CD14-positive monocyte (primary cell): Measurements from ENCODE around the gene ARHGAP18. TPM values are rescaled to one million over a fixed set of nuclear protein-coding genes. Genes with fewer than 3 reads are reported as not detected.

Experiments
- DNase-seq, 3 donors: peaks; one replicate each; pipeline ENCODE4 v3.0.0-alpha.2; 2011 to 2022
- H2AFZ ChIP-seq: 2 replicates; pipeline ENCODE4 v1.6.0; 2012; ENCODE audit warnings: mild to moderate bottlenecking, low read depth, low read length, inconsistent platforms; ENCODE audit not compliant: insufficient read depth, poor library complexity, severe bottlenecking
- H3K27ac ChIP-seq, 2 donors: 1 replicate in 1 of 2; 2 replicates in 1 of 2; pipeline ENCODE4 v1.5.1; 2012 to 2013; ENCODE audit warnings: low read length in 2 of 2, control low read depth in 1 of 2, inconsistent platforms in 1 of 2, low read depth in 1 of 2, mild to moderate bottlenecking in 1 of 2
- H3K27me3 ChIP-seq, 2 donors: one replicate each; pipeline versions ENCODE4 v1.6.0 to v1.6.1; 2011 to 2013; ENCODE audit warnings: low read length in 2 of 2; ENCODE audit not compliant: control insufficient read depth in 2 of 2, insufficient read depth in 2 of 2
- H3K36me3 ChIP-seq, 2 donors: replicated peaks in 1 of 2; 1 replicate in 1 of 2; 2 replicates in 1 of 2; pipeline versions ENCODE4 v1.5.1 to v1.6.1; 2012 to 2013; ENCODE audit warnings: low read length in 2 of 2, control low read depth in 1 of 2, inconsistent platforms in 1 of 2, mild to moderate bottlenecking in 1 of 2; ENCODE audit not compliant: insufficient read depth in 2 of 2, control insufficient read depth in 1 of 2
- H3K4me1 ChIP-seq, 2 donors: 1 replicate in 1 of 2; 2 replicates in 1 of 2; pipeline versions ENCODE4 v1.5.1 to v1.6.1; 2012 to 2013; ENCODE audit warnings: low read length in 2 of 2, control low read depth in 1 of 2, inconsistent platforms in 1 of 2, mild to moderate bottlenecking in 1 of 2, moderate library complexity in 1 of 2; ENCODE audit not compliant: insufficient read depth in 2 of 2, control insufficient read depth in 1 of 2
- H3K4me2 ChIP-seq: replicated peaks from 2 replicates; pipeline ENCODE3; 2012; ENCODE audit warnings: low read length, moderate library complexity, mild to moderate bottlenecking; ENCODE audit not compliant: poor library complexity, severe bottlenecking; ENCODE audit errors: extremely low read depth
- H3K4me3 ChIP-seq, 3 experiments: fragments of 200-600 bp in 1 of 3; sonication (generic) in 1 of 3; replicated peaks in 1 of 3; 1 replicate in 2 of 3; 2 replicates in 1 of 3; pipeline ENCODE4 v1.5.1; 2011 to 2013; ENCODE audit warnings: low read length in 3 of 3, mild to moderate bottlenecking in 3 of 3, control low read depth in 2 of 3, low read depth in 2 of 3, inconsistent platforms in 1 of 3, moderate library complexity in 1 of 3
- H3K79me2 ChIP-seq: 2 replicates; pipeline ENCODE4 v1.6.0; 2012; ENCODE audit warnings: mild to moderate bottlenecking, control low read depth, inconsistent platforms, low read length, moderate library complexity; ENCODE audit not compliant: insufficient read depth
- H3K9ac ChIP-seq: 2 replicates; pipeline ENCODE4 v1.6.0; 2017; ENCODE audit warnings: low read length, mild to moderate bottlenecking; ENCODE audit not compliant: insufficient read depth, poor library complexity, severe bottlenecking
- H3K9me3 ChIP-seq, 2 donors: replicated peaks in 1 of 2; 1 replicate in 1 of 2; 2 replicates in 1 of 2; pipeline versions ENCODE4 v1.5.1 to v1.6.1; 2012 to 2013; ENCODE audit warnings: low read length in 2 of 2, control low read depth in 1 of 2; ENCODE audit not compliant: control insufficient read depth in 1 of 2, insufficient read depth in 1 of 2
- H4K20me1 ChIP-seq: 2 replicates; pipeline ENCODE4 v1.6.0; 2012; ENCODE audit warnings: mild to moderate bottlenecking, low read length, control low read depth, moderate library complexity; ENCODE audit not compliant: insufficient read depth
- H3K27ac Mint-ChIP-seq, 7 donors: one replicate each; pipeline ENCODE4 v1.8.0; 2020; ENCODE audit warnings: mild to moderate bottlenecking in 7 of 7, mixed read lengths in 7 of 7, moderate library complexity in 6 of 7, inconsistent platforms in 2 of 7
- H3K27me3 Mint-ChIP-seq, 3 donors: one replicate each; pipeline ENCODE4 v1.8.0; 2021 to 2022; ENCODE audit warnings: low read depth in 3 of 3, mild to moderate bottlenecking in 3 of 3, mixed read lengths in 3 of 3, moderate library complexity in 3 of 3, inconsistent platforms in 1 of 3
- H3K36me3 Mint-ChIP-seq, 2 donors: one replicate each; pipeline ENCODE4 v1.8.0; 2020; ENCODE audit warnings: mixed read lengths in 2 of 2, inconsistent platforms in 1 of 2, mild to moderate bottlenecking in 1 of 2
- H3K4me1 Mint-ChIP-seq: one replicate; pipeline ENCODE4 v1.8.0; 2020; ENCODE audit warnings: mild to moderate bottlenecking, mixed read lengths
- H3K4me3 Mint-ChIP-seq, 2 donors: one replicate each; pipeline ENCODE4 v1.8.0; 2020; ENCODE audit warnings: mild to moderate bottlenecking in 2 of 2, mixed read lengths in 2 of 2, moderate library complexity in 1 of 2
- H3K9me3 Mint-ChIP-seq, 7 donors: one replicate each; pipeline ENCODE4 v1.8.0; 2020 to 2022; ENCODE audit warnings: mixed read lengths in 7 of 7, mild to moderate bottlenecking in 6 of 7, moderate library complexity in 6 of 7, inconsistent platforms in 2 of 7
- CTCF ChIP-seq: fragments of 200-600 bp; IDR thresholded peaks from one replicate; pipeline ENCODE4 v1.8.0; 2022; ENCODE audit warnings: antibody characterized with exemption, mild to moderate bottlenecking
- WGBS: methylation state at CpG from one replicate; pipeline ENCODE4 v1.1.5; 2013; ENCODE audit warnings: missing lambda C conversion rate; ENCODE audit not compliant: insufficient coverage; 5-methylcytosine and 5-hydroxymethylcytosine counted together
- intact Hi-C, 2 donors: fragments of 100-400 bp; cut with micrococcal nuclease; formaldehyde crosslinking; loops; one replicate each; pipeline versions ENCODE4 v1.15.0 to v1.15.1; 2023
- polyA plus RNA-seq, 3 donors: library from polyadenylated mRNA; depleted of rRNA in 1 of 3; unstranded in 2 of 3; stranded (reverse) in 1 of 3; fragments of 300-500 nt in 2 of 3; fragments of >200 nt in 1 of 3; fragmentation: Illumina TruSeq in 2 of 3; gene quantifications; 1 replicate in 2 of 3; 2 replicates in 1 of 3; pipeline ENCODE4 v1.2.3, GENCODE V29; 2012 to 2021

ARHGAP18 gene
- polyA plus RNA-seq, 3 donors = 3.7 to 5.6 (median 3.8) TPM

GRCh38 chr6:129733290-129733689 lies 23.3 kb upstream of the ARHGAP18 start:
- H2AFZ ChIP-seq = no peak overlapping the region
- no peak overlapping the region for H3K27ac Mint-ChIP-seq

DNA sequence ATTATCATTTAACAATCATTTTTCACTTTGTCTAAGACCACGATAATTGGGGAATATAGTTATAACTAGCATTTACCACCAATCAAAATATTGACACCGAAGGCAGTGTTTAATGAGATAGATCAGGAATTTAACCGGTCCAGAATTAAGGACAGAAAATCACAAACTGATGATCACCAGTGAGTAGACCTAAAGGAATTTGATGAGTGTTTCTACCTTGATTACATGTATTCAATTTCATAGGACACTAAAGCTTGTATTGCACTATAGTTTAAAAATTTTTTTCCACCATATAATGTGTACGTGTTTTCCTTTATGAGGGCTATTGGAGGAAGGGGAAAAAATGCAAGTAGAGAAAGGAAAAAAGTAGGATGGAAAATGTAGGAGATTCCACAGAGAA lies 22.6 kb upstream of the ARHGAP18 start:
- TF ChIP-seq CTCF = no peak
- H3K27me3 Mint-ChIP-seq = peaks cover 0 to under 1% (median under 1%) of the 10 kb centered on the region in 3 donors
- H3K4me1 ChIP-seq = no peaks in the 10 kb centered on the region
- no peak overlapping the region for H3K9ac ChIP-seq
- no peak overlapping the region for H3K27ac Mint-ChIP-seq
- no peaks in the 10 kb centered on the region for H3K9me3 Mint-ChIP-seq
- no peaks in the 10 kb centered on the region for H3K27me3 ChIP-seq
- no peaks in the 10 kb centered on the region for H3K9me3 ChIP-seq
- no peak overlapping the region for H3K27ac ChIP-seq
- no CpG with 5 or more reads among the region's 4 CpGs for WGBS
- H3K36me3 ChIP-seq = no peaks in the 10 kb centered on the region
- no peak overlapping the region for H3K4me3 ChIP-seq
- H2AFZ ChIP-seq = no peak overlapping the region
- no peak for DNase-seq
- H3K4me2 ChIP-seq = no peak overlapping the region
- no peaks in the 10 kb centered on the region for H3K36me3 Mint-ChIP-seq
- no peaks in the 10 kb centered on the region for H3K79me2 ChIP-seq
- intact Hi-C loops = loop anchor here in 1 of 2 donors (5.0 kb wide), 1 partner anchor 130 kb away; no protein-coding TSS in a partner anchor
- peaks cover 10% of the 10 kb centered on the region for H3K4me1 Mint-ChIP-seq
- no peaks in the 10 kb centered on the region for H4K20me1 ChIP-seq
- no peak overlapping the region for H3K4me3 Mint-ChIP-seq

More at GRCh38 chr6:129733290-129733689, 23.3 kb upstream of the ARHGAP18 start:
- intact Hi-C loops = loop anchor here in 1 of 2 donors (5.0 kb wide), 1 partner anchor 131 kb away; no protein-coding TSS in a partner anchor
- no peak overlapping the region for H3K9ac ChIP-seq
- Mint-ChIP-seq H3K4me1 (peaks cover 10% of the 10 kb centered on the region), H3K4me3 (no peak overlapping the region), H3K9me3 (no peaks in the 10 kb centered on the region), H3K36me3 (no peaks in the 10 kb centered on the region), H3K27me3 (peaks cover 0 to 2% (median 2%) of the 10 kb centered on the region in 3 donors)
- no peaks in the 10 kb centered on the region for H4K20me1 ChIP-seq
- no peak overlapping the region for H3K4me2 ChIP-seq
- no peak overlapping the region for H3K27ac ChIP-seq
- H3K9me3 ChIP-seq = no peaks in the 10 kb centered on the region
- no peaks in the 10 kb centered on the region for H3K36me3 ChIP-seq
- no CpG with 5 or more reads among the region's 2 CpGs for WGBS
- no peak for DNase-seq
- no peak for TF ChIP-seq CTCF
- H3K4me3 ChIP-seq = no peak overlapping the region
- H3K4me1 ChIP-seq = no peaks in the 10 kb centered on the region
- H3K27me3 ChIP-seq = no peaks in the 10 kb centered on the region
- no peaks in the 10 kb centered on the region for H3K79me2 ChIP-seq
